ENCODE results near the gene TNFAIP6.

GRCh38 chr2:151353995-151354394 lies 3.4 kb upstream of the TNFAIP6 start:
- TF ChIP-seq GABPA (IDR thresholded peaks at IDR 0.05; ENCODE audit: borderline replicate concordance, insufficient read depth, low read length) (no peak), CTCF (IDR thresholded peaks at IDR 0.05; ENCODE audit: control extremely low read depth in 1 of 3, insufficient read depth in 1 of 3, low read depth in 1 of 3, low read length in 3 of 3) (no peak)

Data from H1 (cell line).